HG03066 (cell line): ENCODE results near the gene DENR.
A peak's percentile ranks its signal among the peaks of the same experiment; 100 is the strongest.

Source experiments
- ATAC-seq: cut with Tn5 transposase; IDR thresholded peaks from one replicate; pipeline ENCODE4 v1.9.1; 2021; ENCODE audit warnings: low read depth; ENCODE audit not compliant: unreplicated experiment

Gene DENR

GRCh38 chr12:122813310-122813713 is 60.7 kb downstream of the DENR start:
- peak; percentile 64 for ATAC-seq

DNA sequence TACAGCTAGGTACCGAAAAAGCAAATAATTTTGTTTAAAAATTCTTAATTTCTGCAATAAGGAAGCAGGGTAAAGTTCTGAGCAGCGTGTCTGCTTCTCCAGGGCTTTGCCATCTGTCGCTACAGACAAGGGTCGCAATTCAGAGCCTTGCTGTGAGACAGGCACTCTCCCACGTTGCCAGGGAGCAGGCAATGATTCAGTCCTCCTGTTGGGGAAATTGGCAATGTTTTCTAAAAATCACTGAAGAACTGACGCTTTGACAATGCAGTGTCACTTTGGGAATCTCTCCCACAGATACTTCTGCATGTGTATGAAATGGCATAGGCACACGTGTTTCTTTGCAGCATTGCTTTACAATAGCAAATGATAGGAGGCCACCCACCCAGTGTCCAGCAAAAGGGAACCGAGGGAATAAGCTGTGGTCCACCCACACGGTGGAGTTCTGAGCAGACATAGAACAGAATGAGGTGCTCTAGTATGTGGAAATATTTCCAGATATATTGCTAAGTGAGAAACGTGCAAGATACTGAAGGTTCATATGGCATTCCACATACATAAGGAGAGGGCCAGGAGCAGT is 66.7 kb downstream of the DENR start:
- no peak for ATAC-seq

- no peak for ATAC-seq
These were observed 67.5 kb downstream of the DENR start for GRCh38 chr12:122820138-122820537.
